SK-N-SH (cell line): Measurements from ENCODE around the gene GCH1.

ENCODE experiments used
- CTCF ChIP-seq: fragments of 200-600 bp; sonication (generic); IDR thresholded peaks from 2 replicates; pipeline ENCODE4 v1.6.1; 2017; ENCODE audit warnings: antibody characterized with exemption, mild to moderate bottlenecking, moderate library complexity
- ELF1 ChIP-seq: IDR thresholded peaks from 2 replicates; pipeline ENCODE4 v1.4.0; 2012
- EP300 ChIP-seq, 2 experiments: IDR thresholded peaks; 2 replicates each; pipeline versions ENCODE4 v1.4.0 to v1.6.1; 2012; ENCODE audit warnings: borderline replicate concordance in 1 of 2, low read depth in 1 of 2, low read length in 1 of 2
- EZH2phosphoT487 ChIP-seq: fragments of 200-600 bp; sonication (generic); IDR thresholded peaks from 2 replicates; pipeline ENCODE4 v1.6.1; 2017; ENCODE audit warnings: low read depth, mixed run types, mild to moderate bottlenecking, antibody characterized with exemption, moderate library complexity, borderline replicate concordance
- MAX ChIP-seq: IDR thresholded peaks from 2 replicates; pipeline ENCODE4 v1.4.0; 2012; ENCODE audit warnings: low read depth
- PBX3 ChIP-seq: IDR thresholded peaks from 2 replicates; pipeline ENCODE4; 2012
- POLR2AphosphoS5 ChIP-seq: IDR thresholded peaks from 2 replicates; pipeline ENCODE4 v1.6.1; 2012; ENCODE audit warnings: low read depth, low read length
- RAD21 ChIP-seq: IDR thresholded peaks from 2 replicates; pipeline ENCODE4 v1.6.1; 2012; ENCODE audit warnings: mild to moderate bottlenecking, low read length
- TAF1 ChIP-seq: IDR thresholded peaks from 2 replicates; pipeline ENCODE4 v1.6.1; 2012; ENCODE audit warnings: low read depth, mild to moderate bottlenecking, low read length, moderate library complexity, borderline replicate concordance
- TEAD4 ChIP-seq: IDR thresholded peaks from 2 replicates; pipeline ENCODE4 v1.4.0; 2012; ENCODE audit warnings: mild to moderate bottlenecking, borderline replicate concordance; ENCODE audit not compliant: insufficient read depth
- ZBTB33 ChIP-seq: IDR thresholded peaks from 2 replicates; pipeline ENCODE4 v1.4.0; 2012; ENCODE audit warnings: low read depth, borderline replicate concordance

GRCh38 chr14:54928216-54928615 is 25.6 kb upstream of the GCH1 start:
- TF ChIP-seq ELF1 (no peak), CTCF (no peak), ZBTB33 (no peak), MAX (no peak), TEAD4 (no peak), PBX3 (no peak), EZH2phosphoT487 (no peak), EP300 (IDR thresholded peaks at IDR 0.05; ENCODE audit: borderline replicate concordance in 1 of 2, low read depth in 1 of 2, low read length in 1 of 2) (no peak), TAF1 (no peak), RAD21 (no peak), POLR2AphosphoS5 (no peak)
